Measurements from ENCODE around the gene SPATS1. TPM values are rescaled to one million over a fixed set of nuclear protein-coding genes. Genes with fewer than 3 reads are reported as not detected.
"Not testable (repeated sequence)": the region's sequence is repeated elsewhere in the genome, so short reads cannot be mapped to it uniquely, and the experiment has no call there.

Gene SPATS1
- polyA plus RNA-seq, 1 donor (not counting 4 experiments of a cell fraction or from before 2014, with no cell fraction given), result not detected

- Histone ChIP-seq H2AFZ (ENCODE audit: control insufficient read depth, low read length) (no peak overlapping the region), H3K79me2 (ENCODE audit: control insufficient read depth, insufficient read depth, low read length) (no peaks in the 10 kb centered on the region), H3K36me3 (ENCODE audit: control insufficient read depth in 2 of 2, extremely low read depth in 1 of 2, insufficient read depth in 2 of 2, low read length in 2 of 2) (no peaks in the 10 kb centered on the region), H4K20me1 (ENCODE audit: control insufficient read depth, extremely low read depth, insufficient read depth, low read length) (no peaks in the 10 kb centered on the region), H3K4me3 (ENCODE audit: control insufficient read depth in 2 of 3, extremely low read depth in 1 of 3, insufficient read depth in 2 of 3, low read depth in 1 of 3, low read length in 3 of 3) (no peak overlapping the region), H3K9ac (ENCODE audit: control insufficient read depth, extremely low read depth, insufficient read depth, low read length) (no peak overlapping the region), H3K9me3 (ENCODE audit: control insufficient read depth, low read depth, low read length) (no peaks in the 10 kb centered on the region), H3K4me1 (ENCODE audit: control insufficient read depth, extremely low read depth, insufficient read depth, low read length) (no peaks in the 10 kb centered on the region), H3K27ac (ENCODE audit: control insufficient read depth, insufficient read depth, low read length) (no peak overlapping the region), H3K27me3 (ENCODE audit: control insufficient read depth, extremely low read depth, insufficient read depth, low read length) (peaks cover 42% of the 10 kb centered on the region), H3K4me2 (ENCODE audit: control insufficient read depth, extremely low read depth, insufficient read depth, low read depth, low read length) (no peak overlapping the region), H3K9me1 (ENCODE audit: control insufficient read depth, extremely low read depth, insufficient read depth, low read length) (no peaks in the 10 kb centered on the region)
- no peak for FAIRE-seq
- dilution Hi-C loops (cut with MboI; ENCODE audit: extremely low pct_ligation_motif_present, low sequenced_read_pairs), result no loop called here
- no peak for TF ChIP-seq EZH2 (IDR thresholded peaks at IDR 0.05; ENCODE audit: low read length)
- TF ChIP-seq, protein P1, sequence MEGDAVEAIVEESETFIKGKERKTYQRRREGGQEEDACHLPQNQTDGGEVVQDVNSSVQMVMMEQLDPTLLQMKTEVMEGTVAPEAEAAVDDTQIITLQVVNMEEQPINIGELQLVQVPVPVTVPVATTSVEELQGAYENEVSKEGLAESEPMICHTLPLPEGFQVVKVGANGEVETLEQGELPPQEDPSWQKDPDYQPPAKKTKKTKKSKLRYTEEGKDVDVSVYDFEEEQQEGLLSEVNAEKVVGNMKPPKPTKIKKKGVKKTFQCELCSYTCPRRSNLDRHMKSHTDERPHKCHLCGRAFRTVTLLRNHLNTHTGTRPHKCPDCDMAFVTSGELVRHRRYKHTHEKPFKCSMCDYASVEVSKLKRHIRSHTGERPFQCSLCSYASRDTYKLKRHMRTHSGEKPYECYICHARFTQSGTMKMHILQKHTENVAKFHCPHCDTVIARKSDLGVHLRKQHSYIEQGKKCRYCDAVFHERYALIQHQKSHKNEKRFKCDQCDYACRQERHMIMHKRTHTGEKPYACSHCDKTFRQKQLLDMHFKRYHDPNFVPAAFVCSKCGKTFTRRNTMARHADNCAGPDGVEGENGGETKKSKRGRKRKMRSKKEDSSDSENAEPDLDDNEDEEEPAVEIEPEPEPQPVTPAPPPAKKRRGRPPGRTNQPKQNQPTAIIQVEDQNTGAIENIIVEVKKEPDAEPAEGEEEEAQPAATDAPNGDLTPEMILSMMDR (optimal IDR thresholded peaks at IDR 0.05 in 1 of 3, IDR thresholded peaks at IDR 0.05 in 1 of 3, conservative IDR thresholded peaks at IDR 0.05 in 1 of 3; ENCODE audit: extremely low read depth in 1 of 3, insufficient read depth in 2 of 3, low read length in 3 of 3), result no peak
- no peak for DNase-seq (ENCODE audit: low read depth, low spot score)
Measured at GRCh38 chr6:44341095-44341890, 1.2 kb upstream of the SPATS1 start.

DNA sequence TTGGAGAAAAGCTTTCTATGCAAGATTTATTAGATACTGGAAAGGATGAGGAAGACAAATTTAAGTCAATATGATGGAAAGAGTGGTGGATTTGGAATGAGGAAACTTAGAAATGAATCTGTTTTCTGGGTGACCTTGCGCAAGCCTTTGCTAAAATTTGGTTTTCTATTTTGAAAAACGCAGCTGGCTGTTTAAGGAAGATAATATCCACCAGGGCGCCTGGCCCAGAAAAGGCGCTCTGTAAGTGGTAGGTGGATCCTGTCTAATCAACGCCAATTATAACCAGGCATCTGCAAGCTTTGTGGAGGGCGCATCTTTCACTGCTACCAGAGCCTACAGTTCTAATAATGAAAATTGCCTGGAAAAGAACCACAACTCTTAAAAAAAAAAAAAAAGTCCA lies 398 bp upstream of the SPATS1 start:
- FAIRE-seq (no peak), DNase-seq (ENCODE audit: low read depth, low spot score) (no peak)
- H3K4me2 ChIP-seq (ENCODE audit: control insufficient read depth, extremely low read depth, insufficient read depth, low read depth, low read length), result no peak overlapping the region
- H3K4me1 ChIP-seq (ENCODE audit: control insufficient read depth, extremely low read depth, insufficient read depth, low read length), result no peaks in the 10 kb centered on the region
- TF ChIP-seq, protein P1 (optimal IDR thresholded peaks at IDR 0.05 in 1 of 3, IDR thresholded peaks at IDR 0.05 in 1 of 3, conservative IDR thresholded peaks at IDR 0.05 in 1 of 3; ENCODE audit: extremely low read depth in 1 of 3, insufficient read depth in 2 of 3, low read length in 3 of 3), result no peak
- no peak for TF ChIP-seq EZH2 (IDR thresholded peaks at IDR 0.05; ENCODE audit: low read length)
- no peak overlapping the region for H2AFZ ChIP-seq (ENCODE audit: control insufficient read depth, low read length)
- no peak overlapping the region for H3K4me3 ChIP-seq (ENCODE audit: control insufficient read depth in 2 of 3, extremely low read depth in 1 of 3, insufficient read depth in 2 of 3, low read depth in 1 of 3, low read length in 3 of 3)
- no peaks in the 10 kb centered on the region for H3K36me3 ChIP-seq (ENCODE audit: control insufficient read depth in 2 of 2, extremely low read depth in 1 of 2, insufficient read depth in 2 of 2, low read length in 2 of 2)
- H4K20me1 ChIP-seq (ENCODE audit: control insufficient read depth, extremely low read depth, insufficient read depth, low read length), result no peaks in the 10 kb centered on the region
- no peak overlapping the region for H3K9ac ChIP-seq (ENCODE audit: control insufficient read depth, extremely low read depth, insufficient read depth, low read length)
- H3K9me1 ChIP-seq (ENCODE audit: control insufficient read depth, extremely low read depth, insufficient read depth, low read length), result no peaks in the 10 kb centered on the region
- H3K79me2 ChIP-seq (ENCODE audit: control insufficient read depth, insufficient read depth, low read length), result no peaks in the 10 kb centered on the region
- H3K9me3 ChIP-seq (ENCODE audit: control insufficient read depth, low read depth, low read length), result no peaks in the 10 kb centered on the region
- no peak overlapping the region for H3K27ac ChIP-seq (ENCODE audit: control insufficient read depth, insufficient read depth, low read length)
- peaks cover 42% of the 10 kb centered on the region for H3K27me3 ChIP-seq (ENCODE audit: control insufficient read depth, extremely low read depth, insufficient read depth, low read length)
- dilution Hi-C loops (cut with MboI; ENCODE audit: extremely low pct_ligation_motif_present, low sequenced_read_pairs), result no loop called here

DNA sequence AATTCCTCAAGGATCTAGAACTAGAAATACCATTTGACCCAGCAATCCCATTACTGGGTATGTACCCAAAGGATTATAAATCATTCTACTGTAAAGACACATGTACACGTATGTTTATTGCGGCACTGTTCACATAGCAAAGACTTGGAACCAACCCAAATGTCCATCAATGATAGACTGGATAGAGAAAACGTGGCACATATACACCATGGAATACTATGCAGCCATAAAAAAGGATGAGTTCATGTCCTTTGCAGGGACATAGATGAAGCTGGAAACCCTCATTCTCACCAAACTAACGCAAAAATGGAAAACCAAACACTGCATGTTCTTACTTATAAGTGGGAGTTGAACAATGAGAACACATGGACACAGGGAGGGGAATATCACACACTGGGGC lies 4.4 kb downstream of the SPATS1 start:
- H3K9me1 ChIP-seq (ENCODE audit: control insufficient read depth, extremely low read depth, insufficient read depth, low read length); H3K4me1 ChIP-seq (ENCODE audit: control insufficient read depth, extremely low read depth, insufficient read depth, low read length); H2AFZ ChIP-seq (ENCODE audit: control insufficient read depth, low read length); FAIRE-seq; H3K36me3 ChIP-seq (ENCODE audit: control insufficient read depth in 2 of 2, extremely low read depth in 1 of 2, insufficient read depth in 2 of 2, low read length in 2 of 2); DNase-seq (ENCODE audit: low read depth, low spot score); H3K79me2 ChIP-seq (ENCODE audit: control insufficient read depth, insufficient read depth, low read length); H3K9ac ChIP-seq (ENCODE audit: control insufficient read depth, extremely low read depth, insufficient read depth, low read length); H3K4me3 ChIP-seq (ENCODE audit: control insufficient read depth in 2 of 3, extremely low read depth in 1 of 3, insufficient read depth in 2 of 3, low read depth in 1 of 3, low read length in 3 of 3); dilution Hi-C loops (cut with MboI; ENCODE audit: extremely low pct_ligation_motif_present, low sequenced_read_pairs); H3K27ac ChIP-seq (ENCODE audit: control insufficient read depth, insufficient read depth, low read length); H4K20me1 ChIP-seq (ENCODE audit: control insufficient read depth, extremely low read depth, insufficient read depth, low read length); H3K4me2 ChIP-seq (ENCODE audit: control insufficient read depth, extremely low read depth, insufficient read depth, low read depth, low read length); H3K9me3 ChIP-seq (ENCODE audit: control insufficient read depth, low read depth, low read length): not testable (repeated sequence)
- H3K27me3 ChIP-seq (ENCODE audit: control insufficient read depth, extremely low read depth, insufficient read depth, low read length), result peaks cover 34% of the 10 kb centered on the region
